ENCODE results near the gene PPP1R14C.
"Not testable (repeated sequence)": the region's sequence is repeated elsewhere in the genome, so short reads cannot be mapped to it uniquely, and the experiment has no call there.

PPP1R14C gene

GRCh38 chr6:150179030-150179429, 36.2 kb downstream of the PPP1R14C start:
- in situ Hi-C loops (cut with HindIII; ENCODE audit: low sequenced_read_pairs), result no loop called here
- DNase-seq (ENCODE audit: low read depth), result no peak
- H3K4me3 ChIP-seq (ENCODE audit: low read depth, low read length), result no peak overlapping the region
- TF ChIP-seq CTCF (IDR thresholded peaks at IDR 0.05; ENCODE audit: low read depth, low read length, missing control alignments), result no peak

DNA sequence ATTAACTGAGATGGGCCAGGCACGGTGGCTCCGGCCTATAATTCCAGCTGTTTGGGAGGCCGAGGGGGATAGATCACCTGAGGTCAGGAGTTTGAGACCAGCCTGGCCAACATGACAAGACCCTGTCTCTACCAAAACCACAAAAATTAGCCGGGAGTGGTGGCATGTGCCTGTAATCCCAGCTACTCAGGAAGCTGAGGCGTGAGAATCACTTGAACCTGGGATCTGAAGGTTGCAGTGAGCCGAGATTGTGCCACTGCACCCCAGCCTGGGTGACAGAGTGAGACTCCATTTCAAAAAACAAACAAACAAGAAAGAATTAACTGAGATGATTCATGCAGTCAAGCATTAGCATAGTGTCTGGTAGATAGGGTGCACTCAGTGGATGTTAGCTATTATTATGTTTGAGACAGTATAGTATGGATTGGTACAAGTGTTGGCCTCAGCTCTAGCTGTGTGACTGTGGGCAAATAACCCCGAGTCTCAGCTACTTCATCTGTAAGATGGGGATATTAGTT, 37.1 kb downstream of the PPP1R14C start:
- H3K4me3 ChIP-seq (ENCODE audit: low read depth, low read length); in situ Hi-C loops (cut with HindIII; ENCODE audit: low sequenced_read_pairs); DNase-seq (ENCODE audit: low read depth): not testable (repeated sequence)

- no peak overlapping the region for H3K4me3 ChIP-seq (ENCODE audit: low read depth, low read length)
- no peak for DNase-seq (ENCODE audit: low read depth)
- in situ Hi-C loops (cut with HindIII; ENCODE audit: low sequenced_read_pairs), result no loop called here
- no peak for TF ChIP-seq CTCF (IDR thresholded peaks at IDR 0.05; ENCODE audit: low read depth, low read length, missing control alignments)
Observed at GRCh38 chr6:150180517-150180916, 37.7 kb downstream of the PPP1R14C start.

DNA sequence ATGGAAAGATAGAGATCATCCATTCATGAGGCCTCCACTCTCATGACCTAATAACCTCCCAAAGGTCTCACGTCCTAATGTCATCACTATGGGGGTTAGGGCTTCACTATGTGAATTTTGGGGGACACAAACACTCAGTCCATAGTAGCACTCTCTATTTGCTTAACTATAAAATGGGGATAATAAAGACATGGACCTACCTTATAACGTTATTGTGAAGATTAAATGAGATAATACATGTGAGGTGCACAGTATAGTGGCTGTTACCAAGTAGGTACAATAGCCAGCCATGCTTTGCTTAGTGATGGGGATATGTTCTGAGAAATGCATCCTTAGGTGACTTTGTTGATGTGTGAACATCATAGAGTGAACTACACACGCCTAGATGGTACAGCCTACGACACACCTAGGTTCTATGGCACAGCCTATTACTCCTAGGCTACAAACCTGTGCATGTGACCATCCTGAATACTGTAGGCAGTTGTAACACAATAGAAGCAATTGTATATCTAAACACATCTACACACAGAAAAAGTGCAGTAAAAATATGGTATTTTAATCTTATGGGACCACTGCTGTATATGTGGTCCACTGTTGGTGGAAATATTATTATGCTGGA, 39.7 kb downstream of the PPP1R14C start:
- no peak for TF ChIP-seq CTCF (IDR thresholded peaks at IDR 0.05; ENCODE audit: low read depth, low read length, missing control alignments)
- H3K4me3 ChIP-seq (ENCODE audit: low read depth, low read length), result no peak overlapping the region
- in situ Hi-C loops (cut with HindIII; ENCODE audit: low sequenced_read_pairs), result no loop called here
- DNase-seq (ENCODE audit: low read depth), result no peak

GRCh38 chr6:150183105-150183504, 40.3 kb downstream of the PPP1R14C start:
- DNase-seq (ENCODE audit: low read depth), result no peak
- TF ChIP-seq CTCF (IDR thresholded peaks at IDR 0.05; ENCODE audit: low read depth, low read length, missing control alignments), result no peak
- in situ Hi-C loops (cut with HindIII; ENCODE audit: low sequenced_read_pairs), result no loop called here
- no peak overlapping the region for H3K4me3 ChIP-seq (ENCODE audit: low read depth, low read length)

DNA sequence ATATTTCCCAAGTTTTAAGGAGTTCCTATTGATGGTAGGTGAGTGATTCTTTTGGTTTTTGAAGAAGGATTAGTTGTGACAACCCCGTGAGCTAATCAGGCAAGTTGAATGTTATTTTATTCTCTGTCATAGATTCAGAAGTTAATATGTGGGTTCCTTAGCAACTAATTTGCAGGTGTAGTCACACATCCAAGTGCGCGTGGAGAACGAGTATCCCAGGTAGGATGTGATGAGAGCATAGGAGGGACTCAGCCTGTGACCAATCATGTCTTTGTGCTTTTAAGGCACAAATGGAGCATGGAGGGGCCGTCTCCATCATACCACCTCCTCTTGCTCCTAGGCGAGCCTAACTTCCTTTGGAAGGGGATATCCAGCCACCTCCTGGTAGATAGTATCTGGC, 41.1 kb downstream of the PPP1R14C start:
- no peak for DNase-seq (ENCODE audit: low read depth)
- H3K4me3 ChIP-seq (ENCODE audit: low read depth, low read length), result no peak overlapping the region
- in situ Hi-C loops (cut with HindIII; ENCODE audit: low sequenced_read_pairs), result no loop called here
- no peak for TF ChIP-seq CTCF (IDR thresholded peaks at IDR 0.05; ENCODE audit: low read depth, low read length, missing control alignments)

- no peak for DNase-seq (ENCODE audit: low read depth)
- no peak overlapping the region for H3K4me3 ChIP-seq (ENCODE audit: low read depth, low read length)
- in situ Hi-C loops (cut with HindIII; ENCODE audit: low sequenced_read_pairs), result no loop called here
- TF ChIP-seq CTCF (IDR thresholded peaks at IDR 0.05; ENCODE audit: low read depth, low read length, missing control alignments), result no peak
Observed at GRCh38 chr6:150184850-150185731, 42.2 kb downstream of the PPP1R14C start.

All from astrocyte of the cerebellum (primary cell).